GM18907 (cell line): ENCODE data around the gene DUS2.

ENCODE experiments used
- ATAC-seq: cut with Tn5 transposase; IDR thresholded peaks from one replicate; pipeline ENCODE4 v1.9.1; 2021; ENCODE audit warnings: mild to moderate bottlenecking, moderate library complexity; ENCODE audit not compliant: unreplicated experiment

The DUS2 gene

DNA sequence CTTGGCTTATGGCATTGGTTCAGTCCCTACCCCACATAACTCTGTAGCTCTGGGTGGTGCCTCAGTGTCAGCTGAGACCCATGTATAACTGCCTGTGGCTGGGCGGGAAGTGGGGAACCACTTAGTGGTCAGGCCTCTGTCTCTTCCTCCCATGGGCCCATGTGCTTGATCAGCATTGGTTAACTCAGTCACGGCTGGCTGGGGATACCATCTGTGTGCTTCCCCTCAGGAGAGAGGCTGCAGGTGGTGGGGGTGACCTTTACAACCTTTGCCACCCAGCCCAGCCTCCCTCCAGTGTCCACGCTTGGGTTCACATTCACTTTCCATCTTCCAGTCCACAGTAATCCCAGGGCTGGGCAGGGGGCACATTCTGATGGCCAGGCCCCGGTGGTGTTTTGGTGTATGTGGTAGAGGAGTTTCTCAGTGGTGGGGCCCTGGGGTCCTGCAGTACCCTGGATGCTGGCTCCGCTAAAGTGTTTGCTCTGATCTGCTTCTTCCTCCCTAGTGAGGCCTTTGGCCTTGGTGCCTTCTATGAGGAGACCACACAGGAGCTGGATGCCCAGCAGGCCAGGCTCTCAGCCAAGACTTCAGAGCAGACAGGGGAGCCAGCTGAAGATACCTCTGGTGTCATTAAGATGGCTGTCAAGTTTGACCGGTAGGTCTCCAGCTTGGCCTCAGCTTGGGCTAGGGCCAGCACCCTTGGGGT lies 51.9 kb downstream of the DUS2 start:
- peak; percentile 74 for ATAC-seq

DNA sequence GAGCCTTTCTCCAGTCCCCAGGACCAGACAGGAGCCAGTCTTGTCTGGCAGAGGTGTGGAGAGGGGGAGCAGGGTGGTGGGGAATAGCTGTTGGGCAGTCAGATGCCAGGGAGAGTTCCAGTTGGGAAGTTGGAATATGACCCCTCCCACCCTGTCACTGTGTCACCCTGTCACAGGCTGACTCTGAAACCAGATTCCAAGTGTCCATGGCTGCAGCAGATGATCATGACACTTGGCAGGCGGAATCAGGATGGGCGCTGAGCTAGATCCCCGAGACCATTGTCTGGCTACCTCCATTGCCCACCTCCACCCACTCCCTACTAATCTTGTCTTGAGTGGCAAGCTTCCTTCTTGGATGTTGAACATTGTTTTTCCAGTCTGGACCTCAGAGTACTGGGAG lies 52.9 kb downstream of the DUS2 start:
- no peak for ATAC-seq

DNA sequence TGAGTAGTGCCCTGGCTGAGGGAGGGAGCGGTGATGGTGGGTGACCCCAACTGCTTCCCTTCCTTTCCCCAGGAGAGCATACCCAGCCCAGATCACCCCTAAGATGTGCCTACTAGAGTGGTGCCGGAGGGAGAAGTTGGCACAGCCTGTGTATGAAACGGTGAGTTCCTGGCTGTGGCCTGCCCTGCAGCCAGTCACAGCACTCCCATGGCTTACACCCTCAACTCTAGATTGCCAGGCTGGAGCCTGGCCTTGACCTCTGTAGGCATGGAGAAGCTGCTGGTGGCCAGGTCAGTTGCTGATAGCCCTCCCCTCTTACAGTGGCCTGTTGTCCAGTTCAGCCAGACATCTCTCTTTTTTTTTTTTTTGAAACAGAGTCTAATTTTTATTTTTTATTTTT lies 53.5 kb downstream of the DUS2 start:
- ATAC-seq = no peak

DNA sequence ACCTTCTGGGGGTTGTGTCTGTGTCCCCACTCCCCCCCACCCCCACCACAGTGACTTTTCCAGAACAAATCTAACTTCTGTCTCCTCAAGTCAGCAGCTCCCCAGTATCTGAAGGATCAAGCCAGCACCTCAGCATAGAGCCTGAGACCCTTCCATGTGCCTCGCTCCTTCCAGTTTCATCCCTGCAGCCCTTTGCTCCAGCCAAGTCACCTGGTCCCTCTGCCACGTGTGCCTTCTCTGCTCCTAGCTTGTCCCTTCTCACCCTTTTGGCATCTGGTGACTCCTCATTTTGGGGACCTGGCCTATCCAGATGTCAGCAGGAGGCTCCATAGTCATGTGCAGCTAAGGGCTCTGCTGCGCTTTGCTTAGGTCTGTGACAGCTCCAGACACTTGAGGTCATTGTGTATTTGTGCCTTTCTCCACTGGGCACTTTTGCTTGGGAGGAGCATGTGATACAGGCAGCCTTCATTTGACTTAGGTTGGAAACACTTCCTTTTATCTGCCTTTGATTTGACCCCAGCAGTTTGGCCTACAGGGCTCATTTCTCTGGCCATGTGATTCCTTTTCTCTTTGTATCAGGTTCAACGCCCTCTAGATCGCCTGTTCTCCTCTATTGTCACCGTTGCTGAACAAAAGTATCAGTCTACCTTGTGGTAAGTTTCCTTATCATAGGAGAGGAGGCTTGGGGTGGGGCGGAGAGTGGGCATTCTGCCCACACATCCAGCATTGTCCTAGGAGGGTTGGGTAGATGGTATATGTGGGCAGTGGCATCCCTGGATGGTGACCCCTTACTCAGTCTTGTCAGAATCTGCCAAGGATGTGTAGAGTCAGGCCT lies 55.0 kb downstream of the DUS2 start:
- ATAC-seq = no peak

DNA sequence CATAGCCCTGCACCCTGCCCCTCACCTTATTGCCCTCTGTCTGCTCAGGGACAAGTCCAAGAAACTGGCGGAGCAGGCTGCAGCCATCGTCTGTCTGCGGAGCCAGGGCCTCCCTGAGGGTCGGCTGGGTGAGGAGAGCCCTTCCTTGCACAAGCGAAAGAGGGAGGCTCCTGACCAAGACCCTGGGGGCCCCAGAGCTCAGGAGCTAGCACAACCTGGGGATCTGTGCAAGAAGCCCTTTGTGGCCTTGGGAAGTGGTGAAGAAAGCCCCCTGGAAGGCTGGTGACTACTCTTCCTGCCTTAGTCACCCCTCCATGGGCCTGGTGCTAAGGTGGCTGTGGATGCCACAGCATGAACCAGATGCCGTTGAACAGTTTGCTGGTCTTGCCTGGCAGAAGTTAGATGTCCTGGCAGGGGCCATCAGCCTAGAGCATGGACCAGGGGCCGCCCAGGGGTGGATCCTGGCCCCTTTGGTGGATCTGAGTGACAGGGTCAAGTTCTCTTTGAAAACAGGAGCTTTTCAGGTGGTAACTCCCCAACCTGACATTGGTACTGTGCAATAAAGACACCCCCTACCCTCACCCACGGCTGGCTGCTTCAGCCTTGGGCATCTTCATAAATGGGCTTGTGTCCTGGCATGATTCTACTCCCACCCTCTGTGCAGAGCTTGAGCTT lies 55.8 kb downstream of the DUS2 start:
- no peak for ATAC-seq

DNA sequence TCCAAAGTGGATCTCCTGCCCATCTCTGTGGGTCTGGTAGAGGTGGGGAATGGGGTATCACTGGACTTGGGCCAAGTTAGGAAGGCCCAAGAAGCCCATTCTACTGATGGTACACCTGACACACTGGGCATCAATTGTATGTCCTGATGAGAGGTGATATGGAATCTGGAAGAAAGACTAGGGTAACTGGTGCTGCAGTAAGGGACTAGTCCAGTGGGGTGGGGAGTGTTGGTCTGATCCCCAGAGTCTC lies 56.2 kb downstream of the DUS2 start:
- ATAC-seq = no peak

DNA sequence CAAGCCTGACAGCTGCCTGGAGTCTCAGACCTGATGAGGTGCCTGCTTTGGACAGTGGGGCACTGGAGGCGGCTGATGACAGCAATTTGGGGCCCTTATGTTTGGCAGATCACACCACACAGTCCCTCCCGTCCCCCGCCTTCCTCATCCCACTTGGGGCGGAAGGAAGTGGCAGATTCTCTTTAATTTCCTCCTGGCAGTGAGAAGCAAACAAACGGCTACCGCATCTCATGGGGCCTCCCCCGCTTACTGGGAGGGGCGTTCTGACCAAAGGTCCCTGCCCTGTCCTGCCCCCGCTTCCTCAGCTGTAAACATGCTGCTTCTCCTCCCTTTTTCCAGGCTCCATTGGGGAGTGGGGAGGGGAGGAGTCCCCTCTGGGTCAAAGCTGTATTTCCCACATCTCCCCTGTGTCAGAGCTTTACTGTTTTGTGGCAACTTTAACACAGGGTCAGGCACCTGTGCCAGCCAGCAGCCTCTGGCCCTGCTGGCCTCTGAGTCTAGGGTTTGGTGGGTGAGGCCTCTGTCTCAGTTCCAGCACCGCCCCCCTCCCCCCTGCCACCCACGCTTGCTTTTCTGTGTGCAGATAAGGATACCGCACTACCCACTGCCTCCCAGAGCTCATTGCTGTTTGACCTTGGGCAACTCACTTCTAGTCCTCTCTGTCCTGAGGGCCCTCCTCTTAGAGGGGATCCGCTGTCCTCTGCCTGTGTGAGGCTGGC lies 56.7 kb downstream of the DUS2 start:
- no peak for ATAC-seq

DNA sequence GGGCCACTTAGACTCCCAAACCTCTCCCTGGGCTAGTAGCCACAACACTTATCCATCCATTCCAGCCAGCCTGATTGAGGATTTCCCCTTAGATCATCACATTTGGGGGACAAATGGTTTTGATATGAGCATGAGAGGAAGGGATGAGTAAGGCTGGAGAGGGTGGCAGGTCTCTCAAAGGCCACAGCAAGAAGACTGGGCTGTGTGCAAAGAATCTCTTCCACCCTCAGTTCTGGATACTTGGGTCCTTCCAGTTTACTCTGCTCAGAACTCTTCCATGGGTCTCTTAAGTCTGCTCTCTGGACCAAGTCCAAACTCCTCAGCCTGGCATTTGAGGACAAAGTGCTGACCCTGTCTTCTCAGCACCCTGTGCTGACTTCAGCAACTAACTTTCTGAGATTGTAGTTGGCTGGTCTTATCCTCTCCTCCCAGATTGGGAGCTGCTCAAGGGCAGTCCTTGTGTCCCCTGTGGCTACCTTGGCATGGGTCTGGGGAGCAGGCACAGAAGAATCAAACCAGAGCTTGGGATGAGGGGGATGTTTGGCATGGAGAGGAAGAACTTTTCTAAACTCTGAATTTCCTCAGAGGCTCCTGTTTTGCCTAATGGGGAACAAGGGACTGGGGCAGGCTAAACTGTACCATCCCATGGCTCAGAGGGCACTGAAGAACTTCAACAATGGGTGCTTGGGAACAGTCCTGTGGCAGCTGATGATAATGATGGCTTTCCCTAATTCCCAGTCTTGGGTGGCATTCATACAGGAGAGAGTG lies 59.0 kb downstream of the DUS2 start:
- no peak for ATAC-seq

DNA sequence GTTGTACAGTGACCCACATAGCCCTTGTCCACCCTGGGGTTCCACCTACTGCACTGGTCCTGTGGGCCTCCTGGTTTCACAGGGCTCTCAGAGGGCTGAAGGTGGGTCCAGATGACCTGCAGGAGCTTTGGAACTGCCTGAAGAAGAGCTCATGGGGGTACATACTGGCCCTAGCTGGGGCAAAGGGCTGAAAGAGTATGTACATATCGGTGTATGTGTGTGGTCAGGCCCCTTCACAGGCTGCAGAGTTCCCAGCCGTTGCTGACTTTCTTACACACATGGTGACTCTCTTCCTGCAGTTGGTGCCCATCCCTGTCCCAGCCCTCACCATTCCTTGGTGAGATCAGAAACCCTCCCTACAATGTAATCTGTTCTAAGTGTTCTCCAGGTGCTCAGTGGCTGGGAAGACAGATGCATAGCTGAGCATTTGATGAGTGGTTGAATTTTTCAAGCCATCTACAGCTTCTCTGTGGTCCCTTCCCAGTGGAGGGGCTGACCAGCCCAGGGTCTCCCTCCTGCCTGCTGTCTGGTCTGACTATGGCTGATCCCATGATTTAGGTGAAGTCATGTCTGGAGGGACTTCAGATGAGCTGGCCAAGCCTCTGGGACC lies 59.6 kb downstream of the DUS2 start:
- no peak for ATAC-seq

DNA sequence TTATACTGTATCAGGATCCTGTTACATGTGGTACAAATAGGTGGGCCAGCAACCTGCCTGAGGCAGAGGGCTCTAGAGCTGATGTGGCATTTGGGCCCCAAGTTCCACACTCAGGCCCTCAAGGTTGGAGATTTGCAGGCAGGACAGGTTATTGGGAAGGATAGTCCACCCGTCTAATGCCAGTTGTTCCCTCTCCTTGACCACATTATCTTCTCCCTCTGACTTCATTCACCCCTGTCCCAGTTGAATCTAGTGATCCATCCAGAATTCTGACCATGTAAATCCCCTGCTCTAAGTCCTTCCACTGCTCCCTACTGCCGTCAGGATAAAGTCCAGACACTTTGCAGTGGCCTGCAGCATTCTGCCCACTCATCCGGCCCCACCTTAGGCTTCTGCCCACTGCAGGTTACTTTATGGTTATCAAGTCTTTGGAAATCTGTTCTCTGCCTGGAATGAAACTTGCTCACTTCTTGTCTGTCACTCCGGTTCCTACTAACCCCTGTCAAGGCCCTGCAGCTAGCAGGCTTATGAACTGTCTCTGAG lies 60.2 kb downstream of the DUS2 start:
- no peak for ATAC-seq

DNA sequence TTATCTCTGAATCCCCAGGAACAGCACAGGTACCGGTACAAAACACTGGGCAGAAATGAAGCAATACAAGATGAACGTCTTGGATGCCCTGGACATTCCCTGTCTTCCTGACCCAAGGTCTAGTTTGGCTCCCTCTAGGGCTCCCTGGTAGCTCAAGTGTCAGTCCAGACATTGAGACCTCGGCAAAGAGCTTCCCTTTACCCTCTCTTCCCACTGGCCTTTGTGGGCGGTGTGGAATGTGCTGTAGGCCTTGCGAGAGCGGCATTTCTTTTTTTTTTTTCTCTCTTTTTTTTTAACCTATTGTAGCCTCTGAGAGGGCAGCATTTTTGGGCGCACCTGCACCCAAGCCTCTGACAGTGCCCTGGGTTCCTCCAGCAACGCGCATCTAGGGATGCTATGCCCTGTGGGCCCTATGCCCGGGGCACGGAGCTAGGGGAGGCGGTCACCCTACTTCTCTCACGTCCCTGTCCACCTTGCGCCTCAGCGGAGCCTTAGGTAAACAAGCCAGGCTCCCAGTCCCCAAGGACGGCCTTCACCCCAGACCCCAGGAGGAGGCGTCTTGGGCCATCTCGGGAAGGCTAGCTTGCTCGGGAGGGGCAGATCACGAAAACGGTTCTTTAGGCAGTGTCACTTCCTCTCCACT lies 60.9 kb downstream of the DUS2 start:
- no peak for ATAC-seq

DNA sequence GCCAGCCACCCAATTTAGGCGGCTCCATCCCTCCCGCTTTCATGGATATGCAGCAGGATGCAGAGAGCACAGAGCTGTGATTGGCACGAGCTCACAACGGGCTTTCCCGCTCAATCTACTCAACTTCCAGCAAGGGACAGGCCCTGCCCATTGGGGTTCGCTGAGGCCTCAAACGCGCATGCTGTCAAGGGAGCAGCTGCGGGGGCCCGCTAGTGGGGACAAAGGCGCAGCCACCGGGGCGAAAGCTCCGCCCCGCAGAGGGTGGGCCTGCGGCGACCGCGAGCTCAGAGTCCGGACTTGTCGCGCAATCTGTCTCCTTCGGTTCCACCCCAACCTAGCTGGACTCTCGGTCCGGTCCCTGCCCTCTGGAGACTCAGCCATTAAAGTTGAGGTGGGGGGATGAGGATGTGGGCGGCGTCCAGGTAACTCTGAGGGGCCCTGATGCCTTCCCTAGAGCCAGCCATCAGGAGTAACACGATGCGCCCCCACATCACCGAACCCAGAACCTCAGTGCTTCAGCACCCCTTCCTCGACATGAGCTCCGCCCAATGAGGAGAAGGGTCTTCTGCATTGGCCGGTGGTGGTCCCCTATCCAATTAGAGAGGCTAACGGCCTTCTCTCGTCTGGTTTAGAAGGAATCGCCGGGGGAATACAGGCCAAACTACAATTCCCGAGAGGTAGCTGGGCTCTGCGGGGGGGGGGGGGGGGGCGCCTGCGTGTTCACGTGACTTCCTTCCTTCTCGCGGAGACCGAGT lies 61.6 kb downstream of the DUS2 start:
- peak; percentile 64 for ATAC-seq

DNA sequence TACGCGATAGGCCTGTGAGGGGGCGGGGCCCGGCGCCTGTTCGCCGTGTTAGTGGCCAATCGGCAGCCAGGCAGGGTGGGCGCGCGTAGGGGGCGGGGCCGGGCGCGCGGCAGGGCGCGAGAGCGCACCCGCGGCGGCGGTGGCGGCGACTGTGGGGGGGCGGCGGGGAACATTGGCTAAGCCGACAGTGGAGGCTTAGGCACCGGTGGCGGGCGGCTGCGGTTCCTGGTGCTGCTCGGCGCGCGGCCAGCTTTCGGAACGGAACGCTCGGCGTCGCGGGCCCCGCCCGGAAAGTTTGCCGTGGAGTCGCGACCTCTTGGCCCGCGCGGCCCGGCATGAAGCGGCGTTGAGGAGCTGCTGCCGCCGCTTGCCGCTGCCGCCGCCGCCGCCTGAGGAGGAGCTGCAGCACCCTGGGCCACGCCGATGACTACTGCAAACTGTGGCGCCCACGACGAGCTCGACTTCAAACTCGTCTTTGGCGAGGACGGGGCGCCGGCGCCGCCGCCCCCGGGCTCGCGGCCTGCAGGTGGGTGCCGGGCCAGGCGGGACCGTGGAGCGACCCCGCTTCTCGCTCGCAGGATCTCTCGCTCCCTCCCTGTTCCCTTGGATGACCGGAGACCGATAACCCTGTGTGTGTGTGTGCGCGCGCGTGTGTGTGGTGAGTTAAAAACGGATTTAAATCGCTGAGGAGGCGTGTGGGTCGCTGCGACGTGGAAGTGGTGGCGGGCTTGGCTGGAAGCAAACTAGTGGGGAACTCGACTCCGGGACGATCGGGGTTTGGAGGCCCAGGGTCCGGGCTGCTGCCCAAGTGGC lies 62.4 kb downstream of the DUS2 start, which contains the start of gene NFATC3:
Gene NFATC3, plus strand, starts transcription at position 112 of the 813 bp plus-strand sequence. Its CDS starts 312 bp downstream, at position 424.
- peak; percentile 52 for ATAC-seq

DNA sequence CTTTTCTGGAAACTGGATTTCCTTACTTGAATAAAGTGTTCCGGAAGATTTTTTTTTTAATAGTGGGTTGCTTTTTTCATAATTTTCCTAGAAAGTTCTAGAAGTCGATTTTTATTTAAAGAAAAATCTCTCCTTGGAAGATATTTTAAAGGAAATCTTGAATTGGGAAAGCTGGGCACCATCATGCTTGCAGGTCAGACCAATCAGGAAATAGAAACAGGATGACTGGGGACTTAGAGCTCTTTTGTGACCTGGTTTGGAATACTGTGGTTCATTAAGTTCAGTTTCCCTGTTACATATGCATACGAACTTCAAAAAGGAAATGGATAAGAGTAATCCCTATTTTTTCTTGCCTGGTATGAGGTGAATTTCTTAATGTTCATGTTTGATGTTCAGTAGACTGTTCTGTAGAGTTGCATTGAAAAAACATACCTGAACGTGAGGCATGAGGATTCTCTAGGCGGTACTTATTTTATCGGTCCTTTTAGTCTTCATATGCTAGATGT lies 63.3 kb downstream of the DUS2 start:
- no peak for ATAC-seq

DNA sequence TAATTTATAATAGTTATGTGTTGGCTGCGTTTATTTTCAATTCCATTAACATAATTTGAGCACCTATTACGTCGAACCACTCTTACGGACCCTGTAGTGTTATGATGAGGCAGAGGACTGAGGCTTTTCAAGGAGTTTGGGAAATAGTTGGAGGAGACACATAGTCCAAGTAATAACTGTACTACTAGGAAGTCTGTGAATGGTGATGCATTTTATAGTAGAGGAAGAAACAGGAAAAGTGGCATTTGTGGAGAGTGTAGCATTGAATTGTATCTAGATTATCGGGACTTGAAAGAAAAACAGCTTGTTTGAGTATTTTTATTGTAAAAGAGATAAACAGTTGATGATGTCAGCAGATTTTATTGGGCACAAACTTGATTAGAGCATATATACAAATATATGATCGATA lies 63.8 kb downstream of the DUS2 start:
- no peak for ATAC-seq

DNA sequence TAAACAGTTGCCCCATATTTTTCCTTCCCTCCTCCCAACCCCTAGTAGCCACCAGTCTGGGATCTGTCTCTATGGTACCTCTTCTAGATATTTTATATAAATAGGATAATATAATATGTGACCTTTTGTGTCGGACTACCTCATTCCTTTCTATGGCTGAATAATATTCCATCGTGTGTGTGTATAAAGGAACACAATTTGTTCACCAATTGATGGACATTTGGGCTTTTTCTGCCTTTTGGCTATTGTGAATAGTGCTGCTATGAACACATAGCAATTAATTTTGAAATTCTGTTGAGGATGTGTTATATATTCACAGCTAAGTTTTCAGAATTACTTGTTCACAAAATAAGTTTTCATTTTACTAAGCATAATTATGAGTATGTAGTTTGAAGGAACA lies 64.6 kb downstream of the DUS2 start:
- no peak for ATAC-seq

DNA sequence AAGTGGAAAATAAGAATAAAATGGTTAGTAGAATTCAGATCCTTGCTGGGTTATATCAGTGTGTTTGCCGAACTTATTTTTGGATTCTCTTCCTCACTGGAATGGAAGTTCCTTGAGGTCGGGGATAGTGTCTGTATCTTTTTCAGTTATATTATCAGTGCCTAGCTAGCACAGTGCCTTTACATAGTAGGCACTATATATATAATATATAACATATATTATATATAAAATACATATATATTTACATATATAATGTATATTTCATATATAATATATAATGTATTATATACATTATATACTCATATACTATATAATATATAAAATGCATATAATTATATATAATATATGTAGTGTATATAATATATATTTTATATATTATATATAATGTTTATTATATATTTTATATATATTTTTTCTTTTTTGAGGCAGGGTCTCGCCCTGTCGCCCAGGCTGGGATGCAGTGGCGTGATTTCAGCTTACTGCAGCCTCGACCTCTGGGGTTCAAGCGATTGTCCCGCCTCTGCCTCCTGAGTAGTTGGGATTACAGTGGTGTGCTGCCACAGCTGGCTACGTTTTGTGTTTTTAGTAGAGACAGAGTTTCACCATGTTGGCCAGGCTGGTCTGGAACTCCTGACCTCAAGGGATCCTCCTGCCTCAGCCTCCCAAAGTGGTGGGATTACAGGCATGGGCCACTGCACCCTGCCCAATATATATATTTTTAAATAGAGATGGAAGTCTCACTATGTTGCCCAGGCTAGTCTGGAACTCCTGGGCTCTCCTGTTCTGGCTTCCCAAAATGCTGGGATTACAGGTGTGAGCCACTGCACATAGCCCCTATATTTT lies 65.3 kb downstream of the DUS2 start:
- no peak for ATAC-seq
